ENCODE data around the gene KLHL21.
"Not testable (repeated sequence)": the region's sequence is repeated elsewhere in the genome, so short reads cannot be mapped to it uniquely, and the experiment has no call there.

KLHL21 gene

GRCh38 chr1:6602669-6603237 is at the start of gene KLHL21:
Gene KLHL21 (minus strand): TSS chr1:6602869. CDS start chr1:6602817, 52 bp downstream.
- peak; percentile 91 for DNase-seq (ENCODE audit: low read depth)

GRCh38 chr1:6651909-6652308 is 49.2 kb upstream of the KLHL21 start:
- no peak for DNase-seq (ENCODE audit: low read depth)

- DNase-seq (ENCODE audit: low read depth), result no peak
These were observed 45.9 kb upstream of the KLHL21 start for GRCh38 chr1:6648556-6648955.

GRCh38 chr1:6646499-6647148 is 44.0 kb upstream of the KLHL21 start:
- DNase-seq (ENCODE audit: low read depth), result peak; percentile 56

GRCh38 chr1:6645018-6645417 is 42.3 kb upstream of the KLHL21 start:
- DNase-seq (ENCODE audit: low read depth), result no peak

- not testable (repeated sequence) for DNase-seq (ENCODE audit: low read depth)
These were observed 38.2 kb upstream of the KLHL21 start for GRCh38 chr1:6640867-6641266.

GRCh38 chr1:6638226-6638625 is 35.6 kb upstream of the KLHL21 start:
- DNase-seq (ENCODE audit: low read depth), result peak; percentile 83

- DNase-seq (ENCODE audit: low read depth), result no peak
These were observed 35.1 kb upstream of the KLHL21 start for GRCh38 chr1:6637770-6638169.

GRCh38 chr1:6636778-6637177 is 34.1 kb upstream of the KLHL21 start:
- DNase-seq (ENCODE audit: low read depth), result not testable (repeated sequence)

GRCh38 chr1:6635910-6636760 is 33.5 kb upstream of the KLHL21 start:
- DNase-seq (ENCODE audit: low read depth), result peak; percentile 73

GRCh38 chr1:6635161-6635909 is 32.7 kb upstream of the KLHL21 start:
- DNase-seq (ENCODE audit: low read depth), result no peak

- peak; percentile 23 for DNase-seq (ENCODE audit: low read depth)
These were observed 31.8 kb upstream of the KLHL21 start for GRCh38 chr1:6634371-6635052.

- no peak for DNase-seq (ENCODE audit: low read depth)
These were observed 30.2 kb upstream of the KLHL21 start for GRCh38 chr1:6632588-6633514.

- no peak for DNase-seq (ENCODE audit: low read depth)
These were observed 28.4 kb upstream of the KLHL21 start for GRCh38 chr1:6631058-6631457.

GRCh38 chr1:6630027-6630426 is 27.4 kb upstream of the KLHL21 start:
- DNase-seq (ENCODE audit: low read depth), result no peak

GRCh38 chr1:6628971-6629479 is 26.4 kb upstream of the KLHL21 start:
- DNase-seq (ENCODE audit: low read depth), result no peak

GRCh38 chr1:6627841-6628545 is 25.3 kb upstream of the KLHL21 start:
- no peak for DNase-seq (ENCODE audit: low read depth)

- DNase-seq (ENCODE audit: low read depth), result no peak
These were observed 24.4 kb upstream of the KLHL21 start for GRCh38 chr1:6627031-6627430.

GRCh38 chr1:6625584-6626149 is 23.0 kb upstream of the KLHL21 start:
- peak; percentile 60 for DNase-seq (ENCODE audit: low read depth)
